Measurements from ENCODE around the gene FKBP6.
"Not testable (repeated sequence)": the region's sequence is repeated elsewhere in the genome, so short reads cannot be mapped to it uniquely, and the experiment has no call there.

Gene FKBP6

GRCh38 chr7:73395538-73396503 lies 67.9 kb downstream of the FKBP6 start:
- DNase-seq, result no peak

- DNase-seq, result no peak
Observed at GRCh38 chr7:73397521-73398281, 69.7 kb downstream of the FKBP6 start.

GRCh38 chr7:73399185-73400050 lies 71.5 kb downstream of the FKBP6 start:
- DNase-seq, result not testable (repeated sequence)

GRCh38 chr7:73404860-73405259 lies 76.9 kb downstream of the FKBP6 start:
- DNase-seq, result not testable (repeated sequence)
